ENCODE measurements around the gene PGK1.
"Not testable (repeated sequence)": the region's sequence is repeated elsewhere in the genome, so short reads cannot be mapped to it uniquely, and the experiment has no call there.

Gene PGK1

GRCh38 chrX:78116766-78117165, 12.7 kb downstream of the PGK1 start:
- DNase-seq = no peak

GRCh38 chrX:78118628-78119027, 14.6 kb downstream of the PGK1 start:
- DNase-seq = no peak

GRCh38 chrX:78119521-78120227, 15.6 kb downstream of the PGK1 start:
- no peak for DNase-seq

GRCh38 chrX:78123190-78123589, 19.1 kb downstream of the PGK1 start:
- peak; percentile 56 for DNase-seq

- DNase-seq = no peak
Observed at GRCh38 chrX:78124307-78124706, 20.3 kb downstream of the PGK1 start.

DNA sequence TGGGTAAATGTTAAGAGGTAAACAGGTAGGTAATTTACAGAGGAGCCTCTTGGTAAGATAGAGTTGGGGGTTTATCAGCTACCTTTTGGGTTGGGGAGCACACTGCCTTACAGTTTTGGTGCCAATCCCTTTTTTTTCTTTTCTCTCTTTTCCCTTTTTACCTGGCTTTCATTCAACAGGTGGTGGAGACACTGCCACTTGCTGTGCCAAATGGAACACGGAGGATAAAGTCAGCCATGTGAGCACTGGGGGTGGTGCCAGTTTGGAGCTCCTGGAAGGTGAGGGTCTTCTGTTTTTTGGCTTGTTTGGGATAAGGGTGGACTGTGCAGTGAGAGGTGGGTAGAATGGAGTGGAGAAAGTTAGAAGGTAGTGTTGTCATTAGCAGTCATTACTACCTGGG, 21.1 kb downstream of the PGK1 start:
- DNase-seq = no peak

DNA sequence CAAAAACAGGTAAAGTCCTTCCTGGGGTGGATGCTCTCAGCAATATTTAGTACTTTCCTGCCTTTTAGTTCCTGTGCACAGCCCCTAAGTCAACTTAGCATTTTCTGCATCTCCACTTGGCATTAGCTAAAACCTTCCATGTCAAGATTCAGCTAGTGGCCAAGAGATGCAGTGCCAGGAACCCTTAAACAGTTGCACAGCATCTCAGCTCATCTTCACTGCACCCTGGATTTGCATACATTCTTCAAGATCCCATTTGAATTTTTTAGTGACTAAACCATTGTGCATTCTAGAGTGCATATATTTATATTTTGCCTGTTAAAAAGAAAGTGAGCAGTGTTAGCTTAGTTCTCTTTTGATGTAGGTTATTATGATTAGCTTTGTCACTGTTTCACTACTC, 21.7 kb downstream of the PGK1 start:
- not testable (repeated sequence) for DNase-seq

GRCh38 chrX:78129714-78130113, 25.7 kb downstream of the PGK1 start:
- DNase-seq = no peak

DNA sequence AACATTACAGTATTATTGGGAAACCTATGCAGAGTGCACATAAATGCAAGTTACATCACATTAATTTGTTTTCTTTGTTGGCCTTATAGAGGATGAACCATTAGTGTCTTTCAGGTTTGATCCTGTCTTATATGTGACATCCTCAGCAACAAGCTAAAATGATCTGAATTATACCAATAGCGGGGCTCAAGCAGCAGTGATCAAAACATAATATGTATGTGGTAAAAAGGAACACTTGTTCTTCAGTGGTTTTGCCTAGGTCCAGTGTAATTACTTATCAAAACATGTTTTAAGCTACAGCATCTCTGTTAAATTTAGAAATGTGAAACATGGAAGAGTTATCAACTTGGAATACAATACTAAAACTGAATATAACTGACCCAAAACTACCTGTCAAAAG, 26.3 kb downstream of the PGK1 start:
- DNase-seq = no peak

DNA sequence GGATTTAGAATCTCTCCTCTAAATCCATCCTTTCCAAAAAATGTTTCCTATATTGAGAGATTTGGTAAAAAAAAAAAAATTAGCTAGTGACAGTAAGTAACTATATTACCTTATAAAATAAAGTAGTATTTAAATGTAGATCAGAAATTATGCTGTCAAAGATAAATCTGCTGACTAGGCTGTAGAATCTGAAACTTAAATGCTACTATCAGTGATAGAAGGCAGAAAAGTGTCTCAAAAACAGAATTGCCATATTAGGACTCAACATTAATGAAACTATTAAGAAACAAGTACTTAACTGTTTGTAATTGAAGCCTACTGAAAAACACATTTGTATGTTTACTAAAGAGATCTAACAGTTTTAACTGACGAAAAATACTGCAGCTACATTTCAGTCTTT, 27.1 kb downstream of the PGK1 start:
- DNase-seq = no peak

DNA sequence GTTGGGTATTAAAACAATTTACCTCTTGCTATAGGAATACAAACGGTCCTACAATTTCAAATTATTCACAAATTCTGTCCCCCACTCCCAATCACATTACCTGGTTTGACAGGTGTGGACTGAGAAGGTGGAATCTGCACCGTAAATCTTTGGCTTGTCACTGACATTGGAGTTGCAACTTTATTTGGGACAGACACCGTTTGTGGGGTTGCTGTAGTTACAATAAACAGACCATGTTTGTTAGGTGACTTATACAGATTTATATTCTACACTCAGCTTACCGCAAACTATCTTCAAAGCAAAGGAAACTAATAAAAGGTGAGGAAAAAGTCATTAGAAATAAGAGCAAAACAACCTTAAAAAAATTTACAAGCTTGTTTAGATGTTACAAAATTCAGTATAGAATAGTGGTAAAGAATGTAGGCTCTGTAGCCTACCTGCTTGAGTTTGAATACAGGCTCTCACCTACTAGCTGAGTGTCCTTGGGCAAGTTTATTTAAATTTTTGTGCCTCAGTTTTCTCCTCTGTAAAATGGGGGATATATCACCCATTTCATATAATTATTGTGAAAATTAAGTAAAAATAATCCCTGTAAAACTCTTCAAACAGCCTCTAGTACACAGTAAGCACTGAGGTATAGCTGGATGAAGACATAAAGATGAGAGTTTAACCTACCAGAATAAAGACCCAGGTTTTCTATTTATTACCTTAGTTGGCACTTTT, 29.4 kb downstream of the PGK1 start:
- no peak for DNase-seq

DNA sequence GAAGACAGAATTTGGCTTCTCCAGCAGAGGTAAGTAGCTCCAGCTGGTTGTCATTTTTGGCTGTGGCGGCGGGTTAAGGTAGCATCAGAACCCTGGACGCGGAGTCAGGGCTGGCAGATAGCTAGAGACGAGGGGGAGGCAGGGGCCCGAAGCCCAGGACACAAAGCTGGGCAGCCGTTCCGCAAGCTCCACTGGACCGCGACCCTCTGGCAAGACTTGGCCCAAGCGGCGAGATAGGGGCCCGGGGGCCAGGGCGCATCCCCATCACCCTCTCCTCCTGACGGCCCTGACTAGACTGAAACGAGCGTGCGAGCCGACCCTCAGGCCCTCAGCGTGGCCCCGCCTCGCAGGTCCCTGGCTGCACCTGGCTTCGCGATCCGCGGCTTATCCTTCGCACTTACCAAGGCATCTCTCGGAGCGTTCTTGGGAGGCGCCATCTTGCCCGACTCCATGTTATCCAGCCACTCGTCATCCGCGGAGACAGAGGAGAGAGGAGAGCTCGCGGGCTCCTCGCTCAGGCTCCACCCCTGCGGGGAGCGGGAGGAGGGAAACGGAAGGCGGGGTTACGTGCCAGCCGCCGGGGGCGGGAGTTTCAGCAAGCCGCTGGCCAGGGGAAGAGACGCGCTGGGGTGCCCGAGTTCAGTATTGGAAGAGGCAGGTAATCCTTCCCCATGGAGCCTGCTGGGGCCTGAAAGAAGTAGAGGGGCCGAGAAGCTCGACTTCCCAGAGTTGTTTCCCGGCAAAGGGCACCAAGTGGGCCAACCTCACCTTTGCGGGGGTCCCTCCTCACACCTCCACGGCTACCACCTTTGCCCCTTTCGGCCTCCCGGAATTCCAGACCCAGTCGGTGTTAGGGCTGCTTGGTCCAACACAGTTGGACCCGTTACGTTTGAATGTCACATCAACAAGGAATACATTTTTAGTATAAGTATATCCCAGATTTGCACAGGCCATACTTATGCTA, 35.4 kb downstream of the PGK1 start, which contains the start of gene TAF9B:
Gene TAF9B, minus strand, starts transcription at position 491 of the 964 bp plus-strand sequence. Its CDS starts 39 bp downstream, at position 452.
- peak; percentile 89 for DNase-seq

DNA sequence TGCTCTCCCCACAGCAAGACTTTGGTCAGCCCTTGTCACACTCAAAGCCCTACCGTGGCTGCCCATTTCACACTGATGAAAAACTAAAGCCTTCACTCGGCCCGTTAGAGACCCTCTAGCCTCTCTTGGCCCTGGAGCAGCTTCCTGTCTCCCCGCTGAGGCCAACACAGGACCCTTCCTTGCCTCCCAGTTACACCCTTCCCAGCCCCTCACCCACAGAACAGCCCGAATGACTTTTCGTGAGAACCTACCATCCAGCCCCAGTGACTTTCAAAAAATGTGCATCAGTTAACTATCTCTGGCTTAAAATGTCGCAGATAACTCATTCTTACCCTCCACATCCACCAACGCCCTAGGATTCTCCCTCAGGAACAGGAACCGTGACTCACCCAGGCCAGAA, 36.2 kb downstream of the PGK1 start:
- DNase-seq = no peak

GRCh38 chrX:78147002-78147540, 43.0 kb downstream of the PGK1 start:
- not testable (repeated sequence) for DNase-seq

- DNase-seq = not testable (repeated sequence)
Observed at GRCh38 chrX:78157373-78157772, 53.3 kb downstream of the PGK1 start.

GRCh38 chrX:78157846-78158245, 53.8 kb downstream of the PGK1 start:
- DNase-seq = not testable (repeated sequence)

- DNase-seq = not testable (repeated sequence)
Observed at GRCh38 chrX:78160711-78161110, 56.7 kb downstream of the PGK1 start.

- not testable (repeated sequence) for DNase-seq
Observed at GRCh38 chrX:78163175-78163574, 59.1 kb downstream of the PGK1 start.

GRCh38 chrX:78165425-78165824, 61.4 kb downstream of the PGK1 start:
- DNase-seq = no peak

- DNase-seq = no peak
Observed at GRCh38 chrX:78168065-78168464, 64.0 kb downstream of the PGK1 start.

Data from activated CD4-positive, alpha-beta T cell treated with anti-CD3 and anti-CD28 coated beads for 48 hours (primary cell).